ENCODE data around the gene WWC2.
"Not testable (repeated sequence)": the region's sequence is repeated elsewhere in the genome, so short reads cannot be mapped to it uniquely, and the experiment has no call there.

Gene WWC2

GRCh38 chr4:183304538-183304937 is 205.5 kb downstream of the WWC2 start:
- no peak for DNase-seq

GRCh38 chr4:183306811-183307210 is 207.8 kb downstream of the WWC2 start:
- no peak for DNase-seq

DNA sequence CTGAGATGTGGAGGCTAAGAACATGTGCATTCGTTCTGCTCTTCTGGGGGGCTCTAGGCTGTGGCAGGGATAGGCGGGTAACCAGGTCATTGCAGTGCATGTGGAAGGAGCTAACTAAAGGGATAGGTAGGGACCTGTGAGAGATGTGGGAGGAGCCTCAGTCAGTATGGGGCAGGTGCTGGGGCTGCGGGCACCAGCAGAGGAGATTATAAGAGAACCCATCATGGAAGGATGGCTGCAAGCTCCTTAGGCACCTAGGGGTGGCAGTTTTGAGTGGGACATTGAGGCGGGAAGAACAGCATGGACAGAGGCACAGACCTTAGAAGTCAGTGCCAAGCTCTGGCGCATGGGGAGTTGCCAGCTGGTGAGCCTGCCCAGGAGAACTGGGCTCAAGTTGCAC is 213.8 kb downstream of the WWC2 start:
- DNase-seq = no peak

GRCh38 chr4:183314336-183314735 is 215.3 kb downstream of the WWC2 start:
- DNase-seq = no peak

DNA sequence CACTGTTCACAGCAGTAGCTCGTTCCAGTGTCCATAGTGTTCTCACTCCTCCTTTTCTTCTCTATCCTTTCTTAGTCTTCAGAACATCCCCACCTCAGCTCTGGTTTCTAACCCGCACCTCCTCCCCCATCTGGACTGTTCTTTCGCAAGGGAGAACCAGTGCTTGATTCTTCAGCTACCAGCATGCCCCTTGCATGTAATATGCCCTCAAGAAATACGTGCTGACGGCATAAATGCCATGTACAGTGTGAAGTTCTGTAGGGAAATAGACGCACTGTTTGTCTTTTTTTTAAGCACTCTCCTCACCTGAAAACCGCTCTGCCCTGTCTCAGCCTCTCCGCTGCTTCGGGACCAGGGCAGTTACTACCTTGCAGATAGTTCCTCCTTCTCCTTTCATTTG is 215.7 kb downstream of the WWC2 start:
- DNase-seq = no peak

GRCh38 chr4:183318656-183319055 is 219.6 kb downstream of the WWC2 start:
- no peak for DNase-seq

GRCh38 chr4:183320211-183321059 is 221.4 kb downstream of the WWC2 start, which contains the start of gene CLDN22:
CLDN22 (minus strand) TSS chr4:183320276; CDS start chr4:183320218, 58 bp downstream.
- no peak for DNase-seq

DNA sequence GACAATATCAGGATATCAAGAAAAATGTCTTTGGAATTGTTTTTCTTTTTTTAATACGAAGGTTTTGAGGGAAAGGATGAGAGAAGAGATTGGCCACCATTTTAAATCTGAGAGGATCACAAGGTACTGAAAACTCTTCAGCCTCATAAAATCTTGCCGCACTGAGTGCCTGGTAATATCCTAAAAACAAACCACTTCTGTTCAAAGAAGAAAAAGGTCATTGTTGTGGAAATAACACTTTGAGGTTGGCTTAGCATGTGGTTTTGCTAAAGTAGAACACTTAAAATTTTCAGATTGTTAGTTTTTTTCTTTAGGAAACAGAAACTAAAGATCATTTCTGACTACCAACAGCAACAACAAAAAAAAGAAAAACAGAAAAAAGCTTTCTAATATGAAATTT is 222.0 kb downstream of the WWC2 start:
- no peak for DNase-seq

- no peak for DNase-seq
Observed at GRCh38 chr4:183321516-183321915, 222.5 kb downstream of the WWC2 start.

DNA sequence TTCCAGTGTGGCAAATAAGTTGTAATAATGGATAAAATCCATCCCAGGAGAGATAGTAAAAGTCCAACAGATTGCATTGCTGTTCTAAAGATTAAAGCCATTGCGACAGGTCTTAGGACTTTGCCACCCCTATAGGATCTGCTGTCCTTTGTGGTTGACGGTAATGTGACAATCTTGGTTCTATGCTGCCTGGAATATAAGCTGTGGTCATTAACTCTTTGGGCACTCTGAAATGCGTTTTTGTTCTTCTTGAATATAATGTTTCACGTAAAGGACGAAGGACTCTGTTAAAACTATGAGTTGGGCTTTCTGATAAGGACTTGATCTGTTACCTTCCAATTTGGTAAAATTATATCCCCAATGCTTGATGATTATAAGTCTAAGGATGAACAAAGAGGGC is 223.3 kb downstream of the WWC2 start, which contains the start of gene CLDN24:
Gene CLDN24, minus strand, starts transcription at position 101 of the 400 bp plus-strand sequence. Its CDS starts 0 bp downstream, at position 101.
- no peak for DNase-seq

DNA sequence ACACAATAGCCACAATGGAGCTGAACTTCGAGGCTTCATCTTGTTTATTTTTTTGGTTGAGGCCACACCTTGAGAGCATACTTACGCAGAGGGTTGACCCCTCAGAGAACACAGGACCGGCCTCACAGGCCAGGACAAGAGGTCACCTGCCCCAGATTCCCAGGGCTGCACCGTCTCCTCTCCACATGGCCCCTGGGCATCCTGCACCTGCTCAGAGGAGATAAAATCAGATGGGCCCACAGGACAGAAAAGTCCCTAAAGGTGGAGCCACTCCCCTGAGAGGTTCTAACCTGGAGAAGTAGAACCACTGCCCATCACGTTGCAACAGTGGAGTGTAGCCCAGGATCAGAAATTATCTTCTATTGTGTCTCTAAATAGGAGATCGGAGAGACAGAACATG is 224.2 kb downstream of the WWC2 start:
- DNase-seq = no peak

GRCh38 chr4:183324056-183324455 is 225.0 kb downstream of the WWC2 start:
- not testable (repeated sequence) for DNase-seq

DNA sequence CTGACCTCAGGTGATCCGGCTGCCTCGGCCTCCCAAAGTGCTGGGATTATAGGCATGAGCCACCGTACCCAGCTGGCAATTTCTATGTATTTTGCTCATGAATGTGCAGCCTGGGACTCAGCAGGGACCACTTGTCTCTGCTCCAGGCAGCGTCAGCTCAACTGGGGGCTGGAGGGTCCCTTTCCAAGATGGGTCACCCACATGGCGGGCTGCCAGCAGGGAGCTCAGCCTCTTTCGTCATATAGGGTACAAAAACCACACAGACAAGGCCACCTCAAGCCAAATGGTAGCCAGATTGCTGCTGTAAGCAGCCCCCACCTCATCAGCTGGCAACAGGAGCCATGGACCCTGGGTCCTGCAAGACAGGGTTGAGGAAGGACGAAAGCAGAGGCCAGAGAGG is 225.6 kb downstream of the WWC2 start:
- DNase-seq = no peak

DNA sequence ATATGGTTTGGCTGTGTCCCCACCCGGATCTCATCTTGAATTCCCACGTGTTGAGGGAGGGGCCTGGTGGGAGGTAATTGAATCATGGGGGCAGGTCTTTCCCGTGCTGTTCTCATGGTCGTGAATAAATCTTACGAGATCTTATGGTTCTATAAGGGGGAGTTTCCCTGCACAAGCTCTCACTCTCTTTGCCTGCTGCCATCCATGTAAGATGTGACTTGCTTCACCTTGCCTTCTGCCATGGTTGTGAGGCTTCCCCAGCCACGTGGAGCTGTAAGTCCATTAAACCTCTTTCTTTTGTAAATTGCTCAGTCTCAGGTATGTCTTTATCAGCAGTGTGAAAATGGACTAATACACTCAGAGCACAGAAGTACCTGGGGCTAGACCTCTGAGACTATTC is 227.3 kb downstream of the WWC2 start:
- DNase-seq = not testable (repeated sequence)

- DNase-seq = no peak
Observed at GRCh38 chr4:183326853-183327252, 227.8 kb downstream of the WWC2 start.

DNA sequence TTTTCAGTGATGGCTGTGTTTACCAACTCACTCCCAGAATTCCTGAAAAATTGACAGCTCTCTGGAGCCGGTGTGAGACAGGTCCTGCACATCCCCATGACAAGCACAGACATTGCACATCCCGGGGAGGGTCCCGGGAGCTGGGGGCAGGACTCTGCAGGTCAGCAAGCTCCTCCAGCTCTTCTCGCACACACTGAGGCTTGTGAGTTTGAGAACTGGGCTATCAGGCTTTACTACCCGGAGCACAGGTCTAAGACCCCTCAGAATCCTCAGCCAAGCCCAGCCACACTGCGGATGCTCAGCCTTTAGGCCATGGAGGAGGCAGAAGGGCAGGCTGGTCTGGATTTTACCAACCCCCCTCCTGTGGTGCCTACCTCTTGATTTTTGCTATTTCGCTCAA is 228.8 kb downstream of the WWC2 start:
- DNase-seq = no peak

DNA sequence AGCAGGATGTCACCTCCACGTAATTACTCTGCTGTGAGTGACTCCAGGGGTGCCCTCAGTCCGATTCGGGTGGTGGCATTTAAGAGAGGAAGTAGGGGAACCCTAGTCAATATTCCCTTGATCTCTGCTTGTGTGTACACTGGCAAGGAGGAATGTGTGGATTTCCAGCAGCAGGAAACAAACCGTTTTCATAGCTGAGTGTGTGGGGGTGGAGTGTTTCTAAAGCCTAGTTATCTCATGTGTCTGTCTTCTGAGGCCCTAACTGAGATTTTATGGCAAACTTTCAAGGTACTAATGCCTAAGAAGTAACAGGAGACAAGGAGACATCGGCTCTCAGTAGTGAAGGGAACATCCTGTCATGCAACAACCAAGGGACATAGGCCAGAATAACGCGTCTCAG is 229.8 kb downstream of the WWC2 start:
- no peak for DNase-seq

- no peak for DNase-seq
Observed at GRCh38 chr4:183329244-183329643, 230.2 kb downstream of the WWC2 start.

GRCh38 chr4:183329954-183330742 is 231.1 kb downstream of the WWC2 start:
- no peak for DNase-seq

DNA sequence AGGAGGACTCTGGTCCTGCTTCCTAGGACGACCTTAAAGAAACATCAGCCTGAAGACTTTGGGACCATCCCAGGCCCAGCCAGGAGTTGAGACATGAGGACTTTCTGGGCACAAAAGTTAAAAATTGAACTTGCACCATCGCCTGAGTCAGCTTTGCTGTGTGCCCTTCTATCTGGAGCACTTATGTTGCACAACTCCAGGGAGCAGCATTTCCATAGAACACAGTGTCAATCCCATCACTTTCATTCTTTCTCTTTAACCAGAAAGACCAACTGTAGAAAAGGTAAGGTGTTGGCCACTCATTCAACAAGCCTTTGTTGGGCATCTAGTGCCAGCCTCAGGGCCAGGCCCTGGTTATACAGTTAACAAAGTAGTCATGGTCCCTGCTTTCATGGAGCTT is 231.8 kb downstream of the WWC2 start:
- DNase-seq = no peak

- no peak for DNase-seq
Observed at GRCh38 chr4:183332447-183332846, 233.4 kb downstream of the WWC2 start.

DNA sequence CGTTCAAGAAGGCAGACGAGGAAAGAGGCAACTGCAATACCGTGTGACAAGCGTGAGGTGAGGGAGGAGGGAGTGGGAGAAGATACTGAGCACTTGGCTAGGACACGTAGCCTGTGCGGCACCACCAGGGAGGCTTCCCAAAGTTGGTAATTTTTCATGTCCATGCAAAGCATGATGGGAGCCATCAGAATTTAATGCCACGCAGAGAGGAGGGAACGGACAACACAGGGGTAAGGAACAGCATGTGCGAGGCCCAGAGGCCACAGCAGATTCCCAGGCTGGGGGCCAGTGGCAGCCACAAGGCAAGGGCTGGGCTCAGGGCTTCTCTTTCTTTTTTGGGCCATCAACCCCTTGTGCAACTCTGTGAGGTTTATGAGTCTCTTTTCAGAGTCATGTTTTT is 234.1 kb downstream of the WWC2 start:
- no peak for DNase-seq

- DNase-seq = no peak
Observed at GRCh38 chr4:183333983-183334382, 234.9 kb downstream of the WWC2 start.

GRCh38 chr4:183335369-183335940 is 236.4 kb downstream of the WWC2 start:
- no peak for DNase-seq
